ENCODE measurements around the gene SH2B3.

SH2B3 gene

DNA sequence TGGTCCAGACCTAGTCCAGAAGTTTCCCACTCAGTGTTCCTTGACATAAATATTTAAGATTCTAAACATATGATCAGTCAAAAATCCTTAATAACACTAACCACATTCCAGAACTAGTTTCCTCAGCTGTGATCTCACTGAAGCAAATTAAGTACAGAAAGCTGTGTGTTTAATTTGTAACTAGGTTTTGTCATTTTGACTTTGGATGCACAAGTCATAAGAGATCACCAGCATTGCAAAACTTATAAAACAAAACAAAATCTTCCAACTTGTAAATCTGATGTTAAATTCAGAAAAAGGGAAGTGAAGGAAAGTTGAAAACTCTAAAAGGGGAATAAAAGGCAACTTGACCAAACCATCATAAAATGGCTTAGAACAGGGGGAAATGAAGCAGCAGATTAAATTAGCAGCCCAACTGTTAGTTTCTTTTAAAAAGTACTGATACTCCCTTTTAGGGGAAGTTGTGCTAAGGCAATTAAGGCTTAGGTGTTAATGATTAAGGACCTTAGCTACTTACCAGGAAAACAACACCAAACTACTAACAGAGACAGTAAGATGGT, 56.6 kb downstream of the SH2B3 start:
- H3K4me2 ChIP-seq (ENCODE audit: low read depth, low read length, poor library complexity, severe bottlenecking), result no peak overlapping the region

GRCh38 chr12:111467092-111467856, 61.6 kb downstream of the SH2B3 start:
- no peak overlapping the region for H3K4me2 ChIP-seq (ENCODE audit: low read depth, low read length, poor library complexity, severe bottlenecking)
- H4K20me1 ChIP-seq (ENCODE audit: low read depth, low read length), result no peaks in the 10 kb centered on the region
- no peaks in the 10 kb centered on the region for H3K79me2 ChIP-seq (ENCODE audit: insufficient read depth, low read length)
- H2AFZ ChIP-seq (ENCODE audit: low read depth, low read length, severe bottlenecking), result no peak overlapping the region
- no peaks in the 10 kb centered on the region for H3K9me2 ChIP-seq (replicated peaks; ENCODE audit: insufficient read depth, low read length)
- no peaks in the 10 kb centered on the region for H3K9me3 ChIP-seq (ENCODE audit: insufficient read depth, low read length)
- no peaks in the 10 kb centered on the region for H3K27me3 ChIP-seq (ENCODE audit: low read length)
- peaks cover 21% of the 10 kb centered on the region for H3F3A ChIP-seq (ENCODE audit: insufficient read depth)
- TF ChIP-seq CTCF (IDR thresholded peaks at IDR 0.05; ENCODE audit: insufficient read depth, low read length, poor library complexity, severe bottlenecking) (no peak), EZH2phosphoT487 (conservative IDR thresholded peaks at IDR 0.05; ENCODE audit: low read length) (no peak)
- no peak overlapping the region for H3K27ac ChIP-seq (ENCODE audit: low read depth, low read length)
- H3K36me3 ChIP-seq (ENCODE audit: low read length), result peaks cover 20% of the 10 kb centered on the region; the same call in 1 of the 2 replicates
- no peak overlapping the region for H3K9ac ChIP-seq (ENCODE audit: low read length)
- no peak overlapping the region for H3K4me3 ChIP-seq (ENCODE audit: insufficient read depth, low read length, poor library complexity, severe bottlenecking)

More for the DNA sequence above, 56.6 kb downstream of the SH2B3 start:
- Histone ChIP-seq H3K27ac (ENCODE audit: low read depth, low read length) (peak overlapping the region; percentile 43; the same call in 1 of the 2 replicates), H4K20me1 (ENCODE audit: low read depth, low read length) (no peaks in the 10 kb centered on the region), H3K27me3 (ENCODE audit: low read length) (no peaks in the 10 kb centered on the region), H3K9ac (ENCODE audit: low read length) (no peak overlapping the region), H2AFZ (ENCODE audit: low read depth, low read length, severe bottlenecking) (no peak overlapping the region), H3K9me2 (replicated peaks; ENCODE audit: insufficient read depth, low read length) (no peaks in the 10 kb centered on the region), H3K4me3 (ENCODE audit: insufficient read depth, low read length, poor library complexity, severe bottlenecking) (no peak overlapping the region), H3K9me3 (ENCODE audit: insufficient read depth, low read length) (no peaks in the 10 kb centered on the region), H3K79me2 (ENCODE audit: insufficient read depth, low read length) (no peaks in the 10 kb centered on the region), H3F3A (ENCODE audit: insufficient read depth) (peaks cover 12% of the 10 kb centered on the region), H3K36me3 (ENCODE audit: low read length) (peaks cover 14% of the 10 kb centered on the region)
- TF ChIP-seq CTCF (IDR thresholded peaks at IDR 0.05; ENCODE audit: insufficient read depth, low read length, poor library complexity, severe bottlenecking) (no peak), EZH2phosphoT487 (conservative IDR thresholded peaks at IDR 0.05; ENCODE audit: low read length) (no peak)

DNA sequence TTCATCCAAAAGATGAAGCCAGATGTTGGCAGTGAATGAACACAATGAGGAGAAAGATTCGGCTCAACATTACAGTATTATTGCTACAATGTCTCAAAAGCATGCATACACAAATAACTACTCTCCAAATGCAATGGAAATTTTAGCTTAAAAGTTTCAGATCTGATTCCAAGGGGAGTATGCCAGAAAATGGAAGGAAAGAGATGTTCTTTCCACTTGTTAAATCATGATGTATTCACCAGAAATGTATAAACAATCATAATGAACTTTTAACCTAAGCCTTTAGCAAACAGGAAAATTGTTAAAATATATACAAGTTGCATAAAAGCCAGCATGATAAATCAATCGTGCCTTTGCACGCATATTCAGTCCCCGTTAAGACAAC, 62.1 kb downstream of the SH2B3 start:
- Histone ChIP-seq H3K36me3 (ENCODE audit: low read length) (peaks cover 20% of the 10 kb centered on the region; the same call in 1 of the 2 replicates), H3K9me3 (ENCODE audit: insufficient read depth, low read length) (no peaks in the 10 kb centered on the region), H3K27ac (ENCODE audit: low read depth, low read length) (no peak overlapping the region), H3K27me3 (ENCODE audit: low read length) (no peaks in the 10 kb centered on the region), H3K9me2 (replicated peaks; ENCODE audit: insufficient read depth, low read length) (no peaks in the 10 kb centered on the region), H2AFZ (ENCODE audit: low read depth, low read length, severe bottlenecking) (no peak overlapping the region), H4K20me1 (ENCODE audit: low read depth, low read length) (no peaks in the 10 kb centered on the region), H3K4me3 (ENCODE audit: insufficient read depth, low read length, poor library complexity, severe bottlenecking) (no peak overlapping the region), H3K4me2 (ENCODE audit: low read depth, low read length, poor library complexity, severe bottlenecking) (no peak overlapping the region), H3F3A (ENCODE audit: insufficient read depth) (peaks cover 16% of the 10 kb centered on the region), H3K79me2 (ENCODE audit: insufficient read depth, low read length) (no peaks in the 10 kb centered on the region), H3K9ac (ENCODE audit: low read length) (no peak overlapping the region)
- TF ChIP-seq CTCF (IDR thresholded peaks at IDR 0.05; ENCODE audit: insufficient read depth, low read length, poor library complexity, severe bottlenecking) (no peak), EZH2phosphoT487 (conservative IDR thresholded peaks at IDR 0.05; ENCODE audit: low read length) (no peak)

Measured in SU-DHL-6 (cell line).